Naive thymus-derived CD4-positive, alpha-beta T cell (primary cell): ENCODE results near the gene GPHA2. TPM values are rescaled to one million over a fixed set of nuclear protein-coding genes. Genes with fewer than 3 reads are reported as not detected.

Experiments used
- ATAC-seq: fragments of 150-1000 bp; cut with Tn5 transposase; 2 replicates; pipeline ENCODE4 v1.10.0; 2021; ENCODE audit warnings: mild to moderate bottlenecking, moderate library complexity
- CTCF ChIA-PET: fragments of 350-600 bp; sonication (Branson Sonifier 250); formaldehyde crosslinking; loops from one replicate; lab custom pipeline; 2021; ENCODE audit warnings: antibody characterized with exemption; lab: Charles Lee
- POLR2A ChIA-PET: fragments of 350-600 bp; sonication (Branson Sonifier 250); formaldehyde crosslinking; loops from one replicate; lab custom pipeline; 2021; ENCODE audit warnings: antibody characterized with exemption, inconsistent platforms; lab: Charles Lee
- DNase-seq, 9 donors: peaks; one replicate each; pipeline versions ENCODE4 v3.0.0 to v3.0.0-alpha.2; 2020 to 2022; ENCODE audit warnings: mixed read lengths in 1 of 9
- H3K27ac ChIP-seq: one replicate; pipeline ENCODE4 v1.7.0; 2013; ENCODE audit warnings: mild to moderate bottlenecking, low read depth, low read length, moderate library complexity
- H3K27me3 ChIP-seq, 2 donors: one replicate each; pipeline ENCODE4 v1.7.0; 2013; ENCODE audit warnings: low read length in 2 of 2, mild to moderate bottlenecking in 2 of 2, moderate library complexity in 2 of 2; ENCODE audit not compliant: control insufficient read depth in 2 of 2, insufficient read depth in 2 of 2
- H3K36me3 ChIP-seq, 3 experiments: 1 replicate in 2 of 3; 2 replicates in 1 of 3; pipeline ENCODE4 v1.7.0; 2013; ENCODE audit warnings: low read length in 3 of 3, mild to moderate bottlenecking in 3 of 3, moderate library complexity in 1 of 3; ENCODE audit not compliant: insufficient read depth in 3 of 3, control insufficient read depth in 2 of 3
- H3K4me1 ChIP-seq, 2 donors: one replicate each; pipeline ENCODE4 v1.7.0; 2013; ENCODE audit warnings: low read length in 2 of 2, mild to moderate bottlenecking in 2 of 2, moderate library complexity in 1 of 2; ENCODE audit not compliant: control insufficient read depth in 2 of 2, insufficient read depth in 2 of 2
- H3K4me3 ChIP-seq: 2 replicates; pipeline ENCODE4 v1.7.0; 2013; ENCODE audit warnings: mild to moderate bottlenecking, low read length
- H3K9me3 ChIP-seq, 3 experiments: 1 replicate in 2 of 3; 2 replicates in 1 of 3; pipeline ENCODE4 v1.7.0; 2013; ENCODE audit warnings: low read length in 3 of 3; ENCODE audit not compliant: control insufficient read depth in 2 of 3
- H3K27ac Mint-ChIP-seq, 9 donors: one replicate each; pipeline ENCODE4 v1.8.0; 2020 to 2022; ENCODE audit warnings: mixed read lengths in 9 of 9, mild to moderate bottlenecking in 8 of 9, moderate library complexity in 5 of 9, inconsistent platforms in 2 of 9
- H3K27me3 Mint-ChIP-seq, 5 donors: one replicate each; pipeline ENCODE4 v1.8.0; 2021 to 2022; ENCODE audit warnings: mixed read lengths in 5 of 5, mild to moderate bottlenecking in 1 of 5
- H3K36me3 Mint-ChIP-seq, 5 donors: one replicate each; pipeline ENCODE4 v1.8.0; 2020 to 2022; ENCODE audit warnings: mixed read lengths in 5 of 5, mild to moderate bottlenecking in 3 of 5, inconsistent platforms in 1 of 5
- H3K4me1 Mint-ChIP-seq, 7 donors: one replicate each; pipeline ENCODE4 v1.8.0; 2020 to 2022; ENCODE audit warnings: mixed read lengths in 7 of 7, mild to moderate bottlenecking in 3 of 7, inconsistent platforms in 1 of 7
- H3K4me3 Mint-ChIP-seq, 10 donors: one replicate each; pipeline ENCODE4 v1.8.0; 2020 to 2022; ENCODE audit warnings: mild to moderate bottlenecking in 10 of 10, mixed read lengths in 10 of 10, moderate library complexity in 6 of 10, inconsistent platforms in 2 of 10
- H3K9me3 Mint-ChIP-seq, 11 donors: one replicate each; pipeline ENCODE4 v1.8.0; 2020 to 2022; ENCODE audit warnings: mixed read lengths in 11 of 11, mild to moderate bottlenecking in 4 of 11, inconsistent platforms in 1 of 11, moderate library complexity in 1 of 11
- intact Hi-C, 2 donors: fragments of 100-400 bp; cut with micrococcal nuclease; formaldehyde crosslinking; loops; one replicate each; pipeline ENCODE4 v1.15.1; 2023
- polyA plus RNA-seq, 2 donors: library from polyadenylated mRNA; unstranded; fragments of 300-500 nt; fragmentation: Illumina TruSeq; gene quantifications; one replicate each; pipeline ENCODE4 v1.2.3, GENCODE V29; 2021
- total RNA-seq, 6 experiments: library from RNA in 5 of 6; stranded (reverse) in 5 of 6; gene quantifications; 1 replicate in 5 of 6; 2 replicates in 1 of 6; pipeline ENCODE4 v1.2.3 and lab custom pipeline; 2021 to 2026

GPHA2 gene
- total and polyA plus RNA-seq, 7 experiments from 2014 or later: 0.48 TPM; not detected in 6

DNA sequence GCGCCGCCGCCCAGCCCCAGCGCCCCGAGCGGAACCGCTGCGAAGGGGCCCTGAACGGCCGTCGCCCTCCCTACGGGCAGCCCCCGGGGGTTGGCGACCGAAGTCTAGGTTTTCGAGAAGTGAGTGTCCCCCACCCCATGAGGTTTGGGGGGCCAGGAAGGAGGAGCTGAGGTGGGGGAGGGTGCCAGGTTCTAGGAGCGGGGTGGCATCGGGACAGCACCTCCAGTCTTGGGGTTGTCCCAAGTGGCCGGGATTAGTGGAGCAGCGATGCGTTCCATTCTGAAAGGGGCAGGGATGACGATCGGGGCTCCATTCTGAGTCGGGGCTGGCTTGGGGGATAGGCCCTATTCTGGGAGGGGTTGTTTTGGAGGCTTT lies 10.8 kb downstream of the GPHA2 start:
- ATAC-seq (no peak), DNase-seq (no peak)
- H3K27me3 ChIP-seq: no peaks in the 10 kb centered on the region
- Mint-ChIP-seq H3K4me3 (peak overlapping the region; percentile 83 to 99 (median 92)), H3K9me3 (no peaks in the 10 kb centered on the region), H3K27ac (peak overlapping the region in 8 of 9 donors; percentile 19 to 97 (median 70)), H3K36me3 (peaks cover 0 to 14% (median 3%) of the 10 kb centered on the region in 5 donors), H3K27me3 (no peaks in the 10 kb centered on the region), H3K4me1 (peaks cover 9 to 24% (median 14%) of the 10 kb centered on the region in 7 donors)
- intact Hi-C loops: loop anchor here (1.0 to 5.0 kb wide), 15 partner anchors 9 to 1342 kb away; partner anchors contain the start of genes CDCA5 (in 2 of the 2), EHD1 (in 2 of the 2), SAC3D1 (in 2 of the 2) and SNX15 (in 2 of the 2)
- no peaks in the 10 kb centered on the region for H3K9me3 ChIP-seq
- H3K27ac ChIP-seq: peak overlapping the region; percentile 81
- peaks cover 0 to 6% (median 0%) of the 10 kb centered on the region in 3 experiments for H3K36me3 ChIP-seq
- peak overlapping the region; percentile 67 for H3K4me3 ChIP-seq
- H3K4me1 ChIP-seq: peaks cover 11 to 15% of the 10 kb centered on the region in 2 donors
- CTCF ChIA-PET: interaction anchor here (0.6 to 0.9 kb wide), 2 partner anchors 43 to 76 kb away, joined by 3 read pairs; no protein-coding TSS in a partner anchor
- POLR2A ChIA-PET: interaction anchor here (0.5 to 2.0 kb wide), 7 partner anchors 10 to 146 kb away, joined by 3 to 17 read pairs (median 4); partner anchors contain the start of genes ARL2, EHD1 and SF1

DNA sequence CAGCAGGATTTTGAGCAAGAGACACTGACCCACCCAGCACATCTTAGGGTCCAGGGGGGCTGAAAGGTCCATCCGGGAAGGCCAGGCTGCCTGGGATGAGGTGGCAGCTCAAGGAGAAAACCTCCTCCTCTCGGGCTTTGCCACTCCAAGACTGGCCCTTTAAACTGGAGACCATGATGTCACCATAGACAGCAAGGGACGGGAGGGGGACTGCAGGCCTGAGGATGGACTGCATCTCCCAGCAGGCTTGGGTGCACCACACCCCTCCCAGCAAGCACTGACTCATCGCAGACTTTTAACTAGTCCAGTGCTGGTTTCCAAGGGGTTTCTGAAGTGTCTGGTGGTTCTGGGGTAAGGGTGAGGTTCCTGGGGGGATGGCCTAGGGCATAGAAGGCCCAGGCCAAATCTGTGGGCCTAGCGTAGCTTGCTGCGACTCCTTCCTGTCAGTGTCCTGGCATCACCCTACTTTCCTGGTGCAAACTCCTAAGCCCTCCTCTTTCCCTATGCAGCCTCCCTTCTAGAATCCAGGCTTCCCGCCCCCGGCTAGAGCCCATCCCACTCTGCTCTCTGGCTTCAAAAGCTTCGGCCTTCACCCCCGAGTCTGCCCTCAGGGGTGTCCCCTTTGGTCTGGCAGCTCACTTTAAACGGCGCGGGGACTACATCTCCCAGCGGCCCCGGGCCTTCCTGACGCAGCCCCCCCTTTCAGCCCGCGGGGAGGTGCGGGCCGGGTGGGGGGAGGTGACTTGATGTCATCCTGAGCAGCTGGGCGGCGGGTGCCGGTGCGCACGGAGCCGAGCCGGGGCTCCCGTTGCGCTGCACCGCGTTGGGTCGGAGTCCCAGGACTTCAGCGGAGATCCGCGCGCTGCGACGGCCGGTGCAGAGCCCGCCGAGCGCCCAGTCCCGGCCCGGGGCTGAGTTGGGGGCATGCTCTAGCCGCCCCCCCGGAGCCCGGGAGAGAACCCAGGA lies 11.5 kb downstream of the GPHA2 start, which contains the start of gene PPP2R5B:
TSS of gene PPP2R5B (plus strand) at position 746 of the 966 bp plus-strand sequence. CDS start 1,046 bp downstream, outside the sequence.
- H3K36me3 ChIP-seq: peaks cover 0 to 3% (median 0%) of the 10 kb centered on the region in 3 experiments
- peak; percentile 79 to 92 (median 89) for DNase-seq
- peak within 1 kb of the TSS; percentile 95 to 100 (median 98) for H3K27ac Mint-ChIP-seq
- ATAC-seq: peak; percentile 95
- ChIA-PET CTCF (interaction anchor here (0.5 to 0.9 kb wide), 3 partner anchors 42 to 235 kb away, joined by 3 to 6 read pairs (median 3); no protein-coding TSS in a partner anchor), POLR2A (interaction anchor here (0.5 to 2.0 kb wide), 11 partner anchors 9 to 145 kb away, joined by 3 to 17 read pairs (median 4); partner anchors contain the start of genes ARL2, EHD1 and SF1)
- H3K9me3 ChIP-seq: no peaks in the 10 kb centered on the region
- H3K36me3 Mint-ChIP-seq: peaks cover 0 to 11% (median 0%) of the 10 kb centered on the region in 5 donors
- peak within 1 kb of the TSS; percentile 67 for H3K4me3 ChIP-seq
- no peaks in the 10 kb centered on the region for H3K9me3 Mint-ChIP-seq
- intact Hi-C loops: loop anchor here (1.0 to 5.0 kb wide), 15 partner anchors 8 to 1343 kb away; partner anchors contain the start of genes CDCA5 (in 2 of the 2), EHD1 (in 2 of the 2), SAC3D1 (in 2 of the 2) and SNX15 (in 2 of the 2)
- H3K4me1 Mint-ChIP-seq: peaks cover 9 to 24% (median 14%) of the 10 kb centered on the region in 7 donors
- H3K27me3 Mint-ChIP-seq: no peaks in the 10 kb centered on the region
- H3K27ac ChIP-seq: peak within 1 kb of the TSS; percentile 81
- peaks cover 11 to 15% of the 10 kb centered on the region in 2 donors for H3K4me1 ChIP-seq
- no peaks in the 10 kb centered on the region for H3K27me3 ChIP-seq
- peak within 1 kb of the TSS; percentile 89 to 99 (median 96) for H3K4me3 Mint-ChIP-seq

- no peak overlapping the region for H3K4me3 ChIP-seq
- no peaks in the 10 kb centered on the region for H3K27me3 ChIP-seq
- Mint-ChIP-seq H3K9me3 (no peaks in the 10 kb centered on the region), H3K27me3 (no peaks in the 10 kb centered on the region), H3K4me3 (peak overlapping the region in 4 of 10 donors; percentile 16 to 95 (median 60)), H3K27ac (peak overlapping the region in 4 of 9 donors; percentile 51 to 100 (median 84)), H3K4me1 (peaks cover 9 to 25% (median 15%) of the 10 kb centered on the region in 7 donors), H3K36me3 (peaks cover 0 to 10% (median 0%) of the 10 kb centered on the region in 5 donors)
- H3K9me3 ChIP-seq: no peaks in the 10 kb centered on the region
- intact Hi-C loops: loop anchor here (5.0 kb wide), 2 partner anchors 119 to 1344 kb away; partner anchors contain the start of genes RAB1B (in 1 of the 2) and SAC3D1 (in 1 of the 2)
- ChIA-PET CTCF (interaction anchor here (0.8 kb wide), 1 partner anchor 212 kb away, joined by 3 read pairs; no protein-coding TSS in a partner anchor), POLR2A (interaction anchor here (1.1 to 2.0 kb wide), 4 partner anchors 8 to 144 kb away, joined by 4 to 17 read pairs (median 8); partner anchors contain the start of gene SF1)
- H3K27ac ChIP-seq: peak overlapping the region; percentile 81
- ATAC-seq (no peak), DNase-seq (no peak)
- peaks cover 11 to 15% of the 10 kb centered on the region in 2 donors for H3K4me1 ChIP-seq
- H3K36me3 ChIP-seq: no peaks in the 10 kb centered on the region
These were observed 12.5 kb downstream of the GPHA2 start for GRCh38 chr11:64923151-64923661.

DNA sequence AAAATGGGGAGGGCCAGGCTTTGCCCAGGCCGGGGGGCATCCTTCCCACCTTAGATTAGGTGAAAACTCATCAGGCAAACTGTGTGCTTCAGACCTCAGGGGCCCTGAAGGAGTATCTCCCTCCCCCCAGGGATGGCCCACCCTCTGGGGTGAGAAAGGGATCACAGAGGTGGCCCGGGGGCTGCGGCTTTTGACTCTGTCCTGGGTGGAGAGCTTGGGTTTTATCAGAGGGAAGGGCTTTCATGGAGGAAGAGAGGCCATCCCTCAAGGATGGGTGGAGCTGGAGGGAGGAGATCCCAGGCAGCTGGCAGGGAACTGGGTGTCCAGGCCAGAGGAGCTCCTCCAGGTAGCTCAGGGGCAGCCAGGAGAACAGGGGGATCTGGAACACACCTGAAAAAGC lies 14.3 kb downstream of the GPHA2 start:
- ChIA-PET POLR2A (interaction anchor here (0.6 kb wide), 1 partner anchor 15 kb away, joined by 3 read pairs; no protein-coding TSS in a partner anchor), CTCF (interaction anchor here (0.7 kb wide), 1 partner anchor 142 kb away, joined by 3 read pairs; no protein-coding TSS in a partner anchor)
- H3K36me3 Mint-ChIP-seq: no peaks in the 10 kb centered on the region
- Histone ChIP-seq H3K27me3 (no peaks in the 10 kb centered on the region), H3K27ac (no peak overlapping the region), H3K9me3 (no peaks in the 10 kb centered on the region), H3K4me3 (no peak overlapping the region), H3K36me3 (no peaks in the 10 kb centered on the region), H3K4me1 (peaks cover 19 to 23% of the 10 kb centered on the region in 2 donors)
- intact Hi-C loops: loop anchor here (5.0 kb wide), 2 partner anchors 121 to 1346 kb away; partner anchors contain the start of genes RAB1B (in 1 of the 2) and SAC3D1 (in 1 of the 2)
- no peaks in the 10 kb centered on the region for H3K9me3 Mint-ChIP-seq
- peak overlapping the region in 1 of 9 donors; percentile 78 for H3K27ac Mint-ChIP-seq
- H3K27me3 Mint-ChIP-seq: no peaks in the 10 kb centered on the region
- H3K4me1 Mint-ChIP-seq: peaks cover 16 to 42% (median 29%) of the 10 kb centered on the region in 7 donors
- ATAC-seq (no peak), DNase-seq (no peak)
- H3K4me3 Mint-ChIP-seq: peak overlapping the region in 1 of 10 donors; percentile 25

DNA sequence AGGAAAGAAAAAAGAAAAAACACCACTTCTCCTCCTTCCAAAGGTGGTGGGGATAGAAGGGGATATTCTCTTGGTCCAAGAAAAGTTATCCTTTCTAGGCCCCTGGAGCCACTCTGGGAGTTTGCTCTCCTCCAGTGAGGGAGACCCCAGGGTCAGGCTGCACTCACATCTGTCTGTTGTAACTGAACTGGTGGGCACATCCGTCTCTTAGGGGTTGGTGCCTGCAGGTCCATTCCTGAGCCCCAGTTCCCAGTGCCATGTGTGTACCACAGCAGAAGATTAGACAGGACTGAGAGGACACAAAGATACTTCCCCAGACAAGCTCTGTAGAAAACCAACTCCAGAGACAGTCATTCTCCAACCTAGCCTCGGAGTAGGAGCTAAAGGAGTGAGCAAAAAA lies 15.6 kb downstream of the GPHA2 start:
- Histone ChIP-seq H3K9me3 (no peaks in the 10 kb centered on the region), H3K36me3 (no peaks in the 10 kb centered on the region), H3K27ac (no peak overlapping the region), H3K4me3 (no peak overlapping the region), H3K4me1 (peaks cover 28 to 31% of the 10 kb centered on the region in 2 donors), H3K27me3 (no peaks in the 10 kb centered on the region)
- ATAC-seq: no peak
- Mint-ChIP-seq H3K27me3 (no peaks in the 10 kb centered on the region), H3K36me3 (no peaks in the 10 kb centered on the region), H3K4me1 (peaks cover 22 to 42% (median 35%) of the 10 kb centered on the region in 7 donors), H3K9me3 (no peaks in the 10 kb centered on the region), H3K4me3 (peak overlapping the region in 1 of 10 donors; percentile 34), H3K27ac (no peak overlapping the region)
- DNase-seq: no peak
- CTCF ChIA-PET: interaction anchor here (0.6 kb wide), 1 partner anchor 173 kb away, joined by 3 read pairs; no protein-coding TSS in a partner anchor
- POLR2A ChIA-PET: no interaction called here
- intact Hi-C loops: loop anchor here (5.0 kb wide), 2 partner anchors 122 to 1347 kb away; partner anchors contain the start of genes RAB1B (in 1 of the 2) and SAC3D1 (in 1 of the 2)
